ENCODE measurements around the gene FBXO42. TPM values are rescaled to one million over a fixed set of nuclear protein-coding genes. Genes with fewer than 3 reads are reported as not detected.

FBXO42 gene
- total RNA-seq, 4 donors from 2014 or later, result 24.3 to 41.9 (median 31.9) TPM

DNA sequence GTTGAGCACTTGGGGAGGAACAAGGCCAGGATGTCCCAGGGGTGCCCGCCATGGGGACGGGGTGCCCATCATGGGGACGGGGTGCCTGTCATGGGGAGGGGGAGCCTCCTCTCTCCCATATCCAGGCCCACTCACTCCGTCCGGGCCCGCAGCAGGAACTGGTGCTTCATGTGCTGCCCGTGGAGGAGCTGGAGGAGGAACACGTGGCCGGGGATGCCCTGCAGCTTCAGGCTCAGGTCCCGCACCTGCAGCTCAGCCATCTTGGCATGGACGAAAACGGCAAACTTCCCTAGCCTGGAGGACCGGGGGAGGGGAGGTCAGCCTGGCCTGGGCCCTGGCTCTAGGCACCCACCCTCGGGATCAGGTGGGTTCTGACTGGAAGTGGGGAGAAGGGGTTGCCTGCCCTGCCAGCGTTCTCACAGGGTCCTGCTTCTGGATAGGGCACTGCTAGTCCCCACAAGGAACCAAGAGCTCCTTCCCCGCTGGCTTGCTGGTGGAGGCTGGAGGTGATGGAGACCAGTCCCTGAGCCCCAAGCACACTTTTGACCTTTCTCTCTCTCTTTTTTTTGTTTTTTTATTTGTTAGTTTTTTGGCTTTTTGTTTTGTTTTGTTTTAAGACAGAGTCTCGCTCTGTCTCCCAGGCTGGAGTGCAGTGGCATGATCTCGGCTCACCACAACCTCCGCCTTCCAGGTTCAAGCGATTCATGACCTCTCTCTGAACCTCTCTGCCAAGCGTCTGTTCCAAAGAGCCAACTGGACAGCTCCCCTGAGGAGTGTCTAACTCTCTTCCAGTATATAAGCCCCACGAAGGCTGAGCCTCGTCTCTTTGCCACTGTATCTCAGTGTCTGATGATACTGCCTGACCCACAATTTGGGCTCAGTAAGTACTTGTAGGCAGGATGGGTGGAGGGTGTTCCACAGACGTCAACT, 149.7 kb downstream of the FBXO42 start:
- intact Hi-C loops (cut with DNase I), result loop anchor here (5.0 kb wide), 1 partner anchor 35 kb away; the partner anchor contains the start of gene CPLANE2
- WGBS, 2 donors, result 92 to 95% methylated on average over 20 to 24 of the region's 24 CpGs
- no peak for DNase-seq

DNA sequence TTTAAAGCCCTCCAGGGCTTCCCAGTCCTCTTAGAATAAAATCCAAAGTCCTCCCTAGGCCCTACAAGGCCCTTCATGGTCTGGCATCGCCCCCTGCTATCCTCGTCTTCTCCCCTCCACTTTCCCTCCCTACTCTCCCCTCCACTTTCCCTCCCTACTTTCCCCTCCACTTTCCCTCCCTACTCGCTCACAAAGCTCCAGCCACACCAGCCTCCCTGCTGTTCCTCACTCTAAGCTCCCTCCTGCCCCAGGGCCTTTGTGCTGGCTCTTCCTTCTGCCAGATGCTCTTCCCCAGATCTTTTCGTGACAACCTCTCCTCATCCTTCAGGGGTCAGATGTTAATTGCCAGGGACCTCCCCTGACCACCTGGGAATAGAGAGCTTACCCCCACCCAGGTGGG, 152.6 kb downstream of the FBXO42 start:
- no peak overlapping the region for H3K27ac ChIP-seq
- H3K27me3 ChIP-seq, result no peaks in the 10 kb centered on the region
- no peak overlapping the region for H3K4me3 ChIP-seq (replicated peaks in 1 of 3)
- intact Hi-C loops (cut with DNase I), result loop anchor here (5.0 kb wide), 1 partner anchor 38 kb away; the partner anchor contains the start of gene CPLANE2
- no peaks in the 10 kb centered on the region for H3K36me3 ChIP-seq
- TF ChIP-seq, protein P1, sequence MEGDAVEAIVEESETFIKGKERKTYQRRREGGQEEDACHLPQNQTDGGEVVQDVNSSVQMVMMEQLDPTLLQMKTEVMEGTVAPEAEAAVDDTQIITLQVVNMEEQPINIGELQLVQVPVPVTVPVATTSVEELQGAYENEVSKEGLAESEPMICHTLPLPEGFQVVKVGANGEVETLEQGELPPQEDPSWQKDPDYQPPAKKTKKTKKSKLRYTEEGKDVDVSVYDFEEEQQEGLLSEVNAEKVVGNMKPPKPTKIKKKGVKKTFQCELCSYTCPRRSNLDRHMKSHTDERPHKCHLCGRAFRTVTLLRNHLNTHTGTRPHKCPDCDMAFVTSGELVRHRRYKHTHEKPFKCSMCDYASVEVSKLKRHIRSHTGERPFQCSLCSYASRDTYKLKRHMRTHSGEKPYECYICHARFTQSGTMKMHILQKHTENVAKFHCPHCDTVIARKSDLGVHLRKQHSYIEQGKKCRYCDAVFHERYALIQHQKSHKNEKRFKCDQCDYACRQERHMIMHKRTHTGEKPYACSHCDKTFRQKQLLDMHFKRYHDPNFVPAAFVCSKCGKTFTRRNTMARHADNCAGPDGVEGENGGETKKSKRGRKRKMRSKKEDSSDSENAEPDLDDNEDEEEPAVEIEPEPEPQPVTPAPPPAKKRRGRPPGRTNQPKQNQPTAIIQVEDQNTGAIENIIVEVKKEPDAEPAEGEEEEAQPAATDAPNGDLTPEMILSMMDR (IDR thresholded peaks at IDR 0.05), result no peak
- no peak for TF ChIP-seq POLR2A (IDR thresholded peaks at IDR 0.05)
- no peaks in the 10 kb centered on the region for H3K9me3 ChIP-seq
- no peaks in the 10 kb centered on the region for H3K4me1 ChIP-seq
- WGBS, 2 donors, result 96 to 97% methylated on average over 4 of the region's 4 CpGs
- no peak for DNase-seq

More for the DNA sequence above, 149.7 kb downstream of the FBXO42 start:
- H3K27ac ChIP-seq, result no peak overlapping the region
- no peaks in the 10 kb centered on the region for H3K36me3 ChIP-seq
- TF ChIP-seq POLR2A (IDR thresholded peaks at IDR 0.05), result no peak
- TF ChIP-seq, protein P1 (IDR thresholded peaks at IDR 0.05), result no peak
- no peak overlapping the region for H3K4me3 ChIP-seq (replicated peaks in 1 of 3)
- H3K27me3 ChIP-seq, result no peaks in the 10 kb centered on the region
- no peaks in the 10 kb centered on the region for H3K9me3 ChIP-seq
- peaks cover 10 to 14% of the 10 kb centered on the region in 2 donors for H3K4me1 ChIP-seq

DNA sequence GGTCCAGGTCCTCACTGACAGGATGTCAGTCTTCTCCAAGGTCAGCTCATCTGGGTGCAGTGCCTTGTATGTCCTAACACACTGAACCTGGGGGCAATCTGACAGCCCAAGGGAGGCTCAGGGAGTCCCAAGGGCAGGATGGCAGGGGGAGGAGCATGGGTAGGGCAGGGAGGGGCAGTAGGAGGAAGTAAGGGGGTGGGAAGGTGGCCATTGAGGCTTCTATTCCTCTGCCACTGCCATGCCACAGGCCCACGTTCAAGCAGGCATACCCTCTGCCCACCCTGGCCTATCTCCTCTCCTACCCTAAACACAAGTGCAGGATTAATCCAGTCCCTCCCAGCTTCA, 153.2 kb downstream of the FBXO42 start:
- no peak for DNase-seq
- WGBS, 2 donors, result 77 to 83% methylated on average over 1 of the region's 1 CpG
- H3K9me3 ChIP-seq, result no peaks in the 10 kb centered on the region
- no peaks in the 10 kb centered on the region for H3K36me3 ChIP-seq
- TF ChIP-seq, protein P1 (IDR thresholded peaks at IDR 0.05), result no peak
- TF ChIP-seq POLR2A (IDR thresholded peaks at IDR 0.05), result no peak
- H3K4me3 ChIP-seq (replicated peaks in 1 of 3), result no peak overlapping the region
- H3K27ac ChIP-seq, result no peak overlapping the region
- no peaks in the 10 kb centered on the region for H3K4me1 ChIP-seq
- H3K27me3 ChIP-seq, result no peaks in the 10 kb centered on the region
- intact Hi-C loops (cut with DNase I), result no loop called here

DNA sequence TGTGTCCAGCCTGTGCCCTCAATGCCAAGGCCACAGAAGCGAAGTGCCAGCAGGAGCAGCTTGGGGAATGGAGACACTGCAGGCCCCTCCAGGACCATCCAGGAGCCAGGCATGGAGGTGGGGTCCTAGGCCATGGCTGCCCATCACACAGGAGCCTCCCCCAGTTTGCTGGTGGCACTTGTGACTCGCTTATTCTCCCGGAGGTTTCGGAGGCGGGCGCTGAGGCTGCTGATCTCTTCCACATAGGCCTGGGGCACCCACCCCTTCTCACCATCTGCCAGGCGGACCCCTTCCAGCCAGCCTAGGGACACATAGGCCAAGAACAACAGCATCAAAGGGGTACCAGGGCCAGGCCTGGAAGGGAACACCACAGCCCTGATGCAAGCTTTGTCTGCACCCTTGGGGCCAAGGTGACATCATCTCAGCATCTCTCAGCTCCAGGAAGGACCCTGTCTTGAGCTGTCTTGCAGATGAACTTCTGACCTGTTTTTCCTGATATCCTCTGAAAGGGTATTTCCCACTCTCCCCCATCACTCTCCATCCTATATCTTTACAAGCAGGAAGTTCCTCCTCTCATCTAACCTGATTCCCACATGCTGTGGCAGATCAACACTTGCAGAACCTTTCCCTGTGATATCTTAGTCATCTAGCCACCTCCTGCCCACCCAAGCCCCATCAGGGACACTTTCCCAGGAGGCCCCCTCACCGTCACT, 153.7 kb downstream of the FBXO42 start:
- Histone ChIP-seq H3K9me3 (no peaks in the 10 kb centered on the region), H3K4me1 (no peaks in the 10 kb centered on the region), H3K4me3 (replicated peaks in 1 of 3) (no peak overlapping the region), H3K27ac (no peak overlapping the region), H3K27me3 (no peaks in the 10 kb centered on the region), H3K36me3 (no peaks in the 10 kb centered on the region)
- no peak for TF ChIP-seq POLR2A (IDR thresholded peaks at IDR 0.05)
- TF ChIP-seq, protein P1 (IDR thresholded peaks at IDR 0.05), result no peak
- intact Hi-C loops (cut with DNase I), result no loop called here
- 86 to 89% methylated on average over 1 to 4 of the region's 8 CpGs for WGBS, 2 donors
- no peak for DNase-seq
